RWPE2 (cell line): Measurements from ENCODE around the gene SEC31B.

Source experiments
- ATAC-seq: fragments of 200-7000 bp; cut with Tn5 transposase; 3 replicates; pipeline ENCODE4 v1.9.1; 2021; ENCODE audit warnings: low read depth
- DNase-seq: peaks from one replicate; pipeline ENCODE4 v3.0.0-alpha.2; 2020; ENCODE audit warnings: low spot score
- H3K27ac ChIP-seq: fragments of 450-650 bp; 2 replicates; pipeline ENCODE4 v1.5.1; 2017; ENCODE audit warnings: mild to moderate bottlenecking; ENCODE audit not compliant: poor library complexity, severe bottlenecking
- H3K27me3 ChIP-seq: fragments of 250-450 bp; sonication (Bioruptor Pico); 2 replicates; pipeline ENCODE4 v1.5.1; 2021; ENCODE audit warnings: mild to moderate bottlenecking, moderate library complexity; ENCODE audit not compliant: insufficient read depth, poor library complexity, severe bottlenecking
- H3K36me3 ChIP-seq: fragments of 250-450 bp; sonication (Bioruptor Pico); 2 replicates; pipeline ENCODE4 v1.5.1; 2020; ENCODE audit warnings: low read depth, mild to moderate bottlenecking, moderate library complexity
- H3K4me1 ChIP-seq: fragments of 250-450 bp; sonication (Bioruptor Pico); 2 replicates; pipeline ENCODE4 v1.5.1; 2021; ENCODE audit warnings: mild to moderate bottlenecking, moderate library complexity; ENCODE audit not compliant: insufficient read depth, poor library complexity, severe bottlenecking
- H3K4me3 ChIP-seq: fragments of 250-450 bp; sonication (Bioruptor Pico); 2 replicates; pipeline ENCODE4 v1.5.1; 2021; ENCODE audit warnings: mild to moderate bottlenecking, moderate library complexity; ENCODE audit not compliant: severe bottlenecking
- H3K9me3 ChIP-seq: fragments of 250-450 bp; sonication (Bioruptor Pico); 2 replicates; pipeline ENCODE4 v1.5.1; 2021; ENCODE audit warnings: mild to moderate bottlenecking, moderate library complexity; ENCODE audit not compliant: severe bottlenecking
- TF ChIP-seq, protein P1 (sequence below): fragments of 450-650 bp; IDR thresholded peaks from one replicate; pipeline ENCODE4 v1.5.1; 2017; ENCODE audit warnings: mild to moderate bottlenecking, moderate library complexity; ENCODE audit not compliant: poor library complexity, severe bottlenecking

The SEC31B gene

DNA sequence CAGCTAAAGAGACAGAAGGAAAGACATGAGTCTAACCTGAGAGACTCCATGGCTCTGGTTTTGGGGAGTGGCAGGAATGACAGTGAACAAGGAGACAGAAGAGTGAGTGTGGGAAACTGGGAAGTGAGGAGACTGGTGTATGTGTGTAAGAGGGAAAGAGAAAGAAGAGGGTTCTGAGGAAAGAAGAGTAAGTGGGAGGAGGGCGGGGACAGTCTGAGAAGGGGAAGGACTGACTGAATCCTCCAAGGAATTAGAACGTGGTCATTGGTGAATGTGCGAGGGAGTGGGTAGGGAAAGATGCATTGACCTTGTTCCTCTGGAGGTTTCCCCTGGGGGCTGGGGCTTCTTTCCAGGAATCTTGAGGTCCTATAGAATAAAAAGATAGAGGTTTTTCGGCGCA is 30.3 kb downstream of the SEC31B start:
- 0 out of 2 replicates have a peak, but pooled peaks cover 3% of the 10 kb centered on the region for H3K36me3 ChIP-seq
- no peak overlapping the region for H3K27ac ChIP-seq
- H3K4me3 ChIP-seq, result no peak overlapping the region
- ATAC-seq (no peak), DNase-seq (no peak)
- no peaks in the 10 kb centered on the region for H3K9me3 ChIP-seq
- TF ChIP-seq, protein P1, sequence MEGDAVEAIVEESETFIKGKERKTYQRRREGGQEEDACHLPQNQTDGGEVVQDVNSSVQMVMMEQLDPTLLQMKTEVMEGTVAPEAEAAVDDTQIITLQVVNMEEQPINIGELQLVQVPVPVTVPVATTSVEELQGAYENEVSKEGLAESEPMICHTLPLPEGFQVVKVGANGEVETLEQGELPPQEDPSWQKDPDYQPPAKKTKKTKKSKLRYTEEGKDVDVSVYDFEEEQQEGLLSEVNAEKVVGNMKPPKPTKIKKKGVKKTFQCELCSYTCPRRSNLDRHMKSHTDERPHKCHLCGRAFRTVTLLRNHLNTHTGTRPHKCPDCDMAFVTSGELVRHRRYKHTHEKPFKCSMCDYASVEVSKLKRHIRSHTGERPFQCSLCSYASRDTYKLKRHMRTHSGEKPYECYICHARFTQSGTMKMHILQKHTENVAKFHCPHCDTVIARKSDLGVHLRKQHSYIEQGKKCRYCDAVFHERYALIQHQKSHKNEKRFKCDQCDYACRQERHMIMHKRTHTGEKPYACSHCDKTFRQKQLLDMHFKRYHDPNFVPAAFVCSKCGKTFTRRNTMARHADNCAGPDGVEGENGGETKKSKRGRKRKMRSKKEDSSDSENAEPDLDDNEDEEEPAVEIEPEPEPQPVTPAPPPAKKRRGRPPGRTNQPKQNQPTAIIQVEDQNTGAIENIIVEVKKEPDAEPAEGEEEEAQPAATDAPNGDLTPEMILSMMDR, result no peak
- H3K4me1 ChIP-seq, result no peaks in the 10 kb centered on the region
- H3K27me3 ChIP-seq, result no peaks in the 10 kb centered on the region

DNA sequence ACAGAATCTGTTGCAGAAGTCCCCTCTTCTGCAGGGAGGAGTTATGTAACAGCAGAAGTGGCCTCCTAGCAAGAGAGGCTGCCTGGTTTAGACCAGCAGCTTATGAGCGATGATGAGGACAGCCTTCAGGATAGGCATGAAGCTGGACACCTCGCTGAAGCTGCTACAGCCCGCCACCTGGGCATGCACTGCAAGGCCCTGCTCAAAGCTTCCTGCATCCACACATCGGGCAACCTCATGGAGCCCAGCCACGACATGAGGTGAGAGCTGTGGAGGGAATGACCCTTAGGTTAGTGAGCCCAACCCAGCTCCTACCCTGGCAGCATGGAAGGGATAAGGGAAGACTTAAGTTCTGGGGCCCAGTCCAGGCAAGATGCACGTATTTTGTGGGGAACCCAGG is 32.1 kb downstream of the SEC31B start:
- Histone ChIP-seq H3K9me3 (no peaks in the 10 kb centered on the region), H3K27ac (no peak overlapping the region), H3K36me3 (0 out of 2 replicates have a peak, but pooled peaks cover 3% of the 10 kb centered on the region), H3K4me1 (no peaks in the 10 kb centered on the region), H3K4me3 (no peak overlapping the region), H3K27me3 (peaks cover 11% of the 10 kb centered on the region)
- TF ChIP-seq, protein P1, result no peak
- ATAC-seq (no peak), DNase-seq (no peak)

DNA sequence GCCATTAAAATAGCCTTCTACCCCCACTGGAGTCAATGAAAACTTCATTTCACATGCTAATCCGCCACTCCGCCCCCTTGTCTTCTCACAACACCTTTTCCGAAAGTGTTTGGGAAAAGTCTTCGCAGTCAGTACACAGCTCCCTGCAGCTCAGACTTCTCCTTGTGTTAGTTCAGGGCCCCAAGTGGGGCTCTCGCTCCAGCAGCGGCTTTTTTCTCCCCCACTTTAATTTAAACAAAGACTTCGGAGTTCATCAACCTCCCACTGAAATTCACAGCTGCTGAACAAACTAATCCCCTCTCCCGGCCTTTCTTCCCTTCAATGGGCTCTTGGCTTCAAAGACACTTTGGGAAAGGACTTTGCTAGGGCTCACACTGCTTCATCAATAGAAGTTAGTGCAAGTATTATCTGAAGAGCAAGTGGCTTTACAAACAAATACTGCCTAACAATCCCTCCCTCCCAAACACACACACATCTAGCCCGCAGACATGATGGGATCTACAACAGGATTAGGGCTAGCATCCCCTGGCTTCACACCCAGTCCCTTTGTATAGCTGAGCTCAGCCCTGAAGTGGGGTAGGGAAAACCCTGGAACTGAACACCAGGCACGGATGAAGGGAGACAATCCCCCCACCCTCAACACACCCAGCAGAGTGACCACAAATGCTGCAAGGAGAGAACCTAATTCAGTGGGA is 33.7 kb downstream of the SEC31B start:
- no peaks in the 10 kb centered on the region for H3K9me3 ChIP-seq
- H3K36me3 ChIP-seq, result 0 out of 2 replicates have a peak, but pooled peaks cover 3% of the 10 kb centered on the region
- ATAC-seq, result no peak
- H3K4me1 ChIP-seq, result no peaks in the 10 kb centered on the region
- TF ChIP-seq, protein P1, result no peak
- H3K27me3 ChIP-seq, result peaks cover 25% of the 10 kb centered on the region
- H3K4me3 ChIP-seq, result no peak overlapping the region
- no peak overlapping the region for H3K27ac ChIP-seq
- DNase-seq, result no peak

DNA sequence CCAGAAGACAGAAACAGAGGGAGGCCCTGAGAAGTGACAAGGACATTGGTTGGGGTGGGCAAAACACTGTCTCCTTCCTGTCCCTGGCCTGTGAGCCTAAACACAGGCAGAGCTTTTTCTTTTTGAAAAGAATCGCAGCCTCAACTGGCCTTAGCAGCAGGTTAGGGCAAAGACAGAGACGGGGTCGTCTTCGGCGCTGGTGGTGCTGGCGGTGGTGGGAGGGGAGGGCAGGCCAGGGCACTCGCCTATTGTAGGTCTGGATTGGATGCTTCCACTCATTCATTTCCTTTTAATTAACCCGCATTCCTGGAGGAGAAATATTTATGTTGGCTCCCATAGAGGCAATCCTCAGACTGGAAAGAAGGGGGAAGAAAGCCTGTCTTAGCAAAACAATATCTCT is 34.3 kb downstream of the SEC31B start:
- H3K27ac ChIP-seq, result no peak overlapping the region
- H3K4me1 ChIP-seq, result no peaks in the 10 kb centered on the region
- DNase-seq (no peak), ATAC-seq (no peak)
- H3K36me3 ChIP-seq, result 0 out of 2 replicates have a peak, but pooled peaks cover 1% of the 10 kb centered on the region
- H3K27me3 ChIP-seq, result peaks cover 31% of the 10 kb centered on the region
- H3K4me3 ChIP-seq, result no peak overlapping the region
- no peaks in the 10 kb centered on the region for H3K9me3 ChIP-seq
- TF ChIP-seq, protein P1, result no peak
